Suprapubic skin (tissue), 4 donors: Measurements from ENCODE around the gene SFSWAP. TPM values are rescaled to one million over a fixed set of nuclear protein-coding genes. Genes with fewer than 3 reads are reported as not detected.

ENCODE experiments used
- DNase-seq, 2 donors: peaks; one replicate each; pipeline ENCODE4 v3.0.0-alpha.2; 2019; ENCODE audit warnings: low spot score in 2 of 2
- H3K27ac ChIP-seq: fragments of 200-600 bp; sonication (generic); one replicate; pipeline ENCODE4 v1.5.1; 2019
- H3K27me3 ChIP-seq: fragments of 200-600 bp; sonication (generic); one replicate; pipeline ENCODE4 v1.5.1; 2019
- H3K36me3 ChIP-seq: fragments of 200-600 bp; sonication (generic); one replicate; pipeline ENCODE4 v1.5.1; 2019
- H3K4me1 ChIP-seq: fragments of 200-600 bp; sonication (generic); one replicate; pipeline ENCODE4 v1.5.1; 2019
- H3K4me3 ChIP-seq: fragments of 200-600 bp; sonication (generic); one replicate; pipeline ENCODE4 v1.5.1; 2019; ENCODE audit warnings: mild to moderate bottlenecking
- H3K9me3 ChIP-seq: fragments of 200-600 bp; sonication (generic); one replicate; pipeline ENCODE4 v1.5.1; 2019
- EP300 ChIP-seq: sonication (generic); formaldehyde crosslinking; IDR thresholded peaks from one replicate; pipeline ENCODE4 v1.6.1; 2017; ENCODE audit warnings: antibody characterized with exemption
- POLR2A ChIP-seq, 2 donors: fragments of 450-650 bp; IDR thresholded peaks; one replicate each; pipeline ENCODE4 v1.6.1; 2017; ENCODE audit warnings: antibody characterized with exemption in 2 of 2, mild to moderate bottlenecking in 2 of 2, moderate library complexity in 2 of 2
- POLR2AphosphoS5 ChIP-seq, 3 donors: sonication (generic); formaldehyde crosslinking; IDR thresholded peaks; one replicate each; pipeline ENCODE4 v1.6.1; 2017; ENCODE audit warnings: antibody characterized with exemption in 3 of 3
- WGBS: methylation state at CpG from one replicate; pipeline ENCODE4 v1.1.5; 2018; 5-methylcytosine and 5-hydroxymethylcytosine counted together
- total RNA-seq, 4 donors: library from RNA; depleted of rRNA; stranded (reverse); fragments of >200 nt; gene quantifications; one replicate each; pipeline ENCODE4 v1.1.0, GENCODE V29; 2016
- TF ChIP-seq, protein P1 (sequence below), 2 donors: fragments of 200-600 bp in 1 of 2; fragments of 450-650 bp in 1 of 2; sonication (generic) in 1 of 2; IDR thresholded peaks; one replicate each; pipeline ENCODE4 v1.5.1; 2016 to 2019; ENCODE audit warnings: antibody characterized with exemption in 2 of 2, mild to moderate bottlenecking in 1 of 2, moderate library complexity in 1 of 2

The SFSWAP gene
- total RNA-seq, 4 donors from 2014 or later = 41.3 to 107 (median 49.9) TPM

DNA sequence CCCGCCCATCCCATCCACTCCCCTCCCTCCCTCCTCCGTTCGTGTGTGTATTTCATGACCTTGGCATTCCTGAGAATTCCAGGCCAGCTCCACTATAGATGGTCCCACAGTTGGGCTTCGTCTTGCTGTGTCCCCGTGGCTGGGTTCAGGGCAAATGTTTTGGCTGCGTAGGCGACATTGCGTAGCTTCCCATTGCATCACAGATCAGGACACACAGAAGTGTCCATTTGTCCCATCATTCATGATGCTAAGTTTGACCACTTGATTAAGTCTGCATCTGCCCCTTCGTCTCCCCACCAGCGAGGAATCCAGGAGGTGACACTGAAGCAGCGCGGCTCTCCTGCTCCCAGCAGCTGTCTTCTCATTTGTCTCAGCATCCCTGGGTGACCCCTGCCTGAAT lies 78.7 kb downstream of the SFSWAP start:
- TF ChIP-seq EP300 (no peak), POLR2AphosphoS5 (IDR thresholded peaks at IDR 0.05) (no peak), POLR2A (IDR thresholded peaks at IDR 0.05) (no peak)
- TF ChIP-seq, protein P1, sequence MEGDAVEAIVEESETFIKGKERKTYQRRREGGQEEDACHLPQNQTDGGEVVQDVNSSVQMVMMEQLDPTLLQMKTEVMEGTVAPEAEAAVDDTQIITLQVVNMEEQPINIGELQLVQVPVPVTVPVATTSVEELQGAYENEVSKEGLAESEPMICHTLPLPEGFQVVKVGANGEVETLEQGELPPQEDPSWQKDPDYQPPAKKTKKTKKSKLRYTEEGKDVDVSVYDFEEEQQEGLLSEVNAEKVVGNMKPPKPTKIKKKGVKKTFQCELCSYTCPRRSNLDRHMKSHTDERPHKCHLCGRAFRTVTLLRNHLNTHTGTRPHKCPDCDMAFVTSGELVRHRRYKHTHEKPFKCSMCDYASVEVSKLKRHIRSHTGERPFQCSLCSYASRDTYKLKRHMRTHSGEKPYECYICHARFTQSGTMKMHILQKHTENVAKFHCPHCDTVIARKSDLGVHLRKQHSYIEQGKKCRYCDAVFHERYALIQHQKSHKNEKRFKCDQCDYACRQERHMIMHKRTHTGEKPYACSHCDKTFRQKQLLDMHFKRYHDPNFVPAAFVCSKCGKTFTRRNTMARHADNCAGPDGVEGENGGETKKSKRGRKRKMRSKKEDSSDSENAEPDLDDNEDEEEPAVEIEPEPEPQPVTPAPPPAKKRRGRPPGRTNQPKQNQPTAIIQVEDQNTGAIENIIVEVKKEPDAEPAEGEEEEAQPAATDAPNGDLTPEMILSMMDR (IDR thresholded peaks at IDR 0.05) = no peak
- H3K9me3 ChIP-seq = no peaks in the 10 kb centered on the region
- H3K4me3 ChIP-seq = no peak overlapping the region
- no peaks in the 10 kb centered on the region for H3K4me1 ChIP-seq
- H3K27me3 ChIP-seq = no peaks in the 10 kb centered on the region
- no peak overlapping the region for H3K27ac ChIP-seq
- DNase-seq = no peak
- 96% methylated on average over 12 of the region's 12 CpGs for WGBS
- peaks cover 90% of the 10 kb centered on the region for H3K36me3 ChIP-seq

DNA sequence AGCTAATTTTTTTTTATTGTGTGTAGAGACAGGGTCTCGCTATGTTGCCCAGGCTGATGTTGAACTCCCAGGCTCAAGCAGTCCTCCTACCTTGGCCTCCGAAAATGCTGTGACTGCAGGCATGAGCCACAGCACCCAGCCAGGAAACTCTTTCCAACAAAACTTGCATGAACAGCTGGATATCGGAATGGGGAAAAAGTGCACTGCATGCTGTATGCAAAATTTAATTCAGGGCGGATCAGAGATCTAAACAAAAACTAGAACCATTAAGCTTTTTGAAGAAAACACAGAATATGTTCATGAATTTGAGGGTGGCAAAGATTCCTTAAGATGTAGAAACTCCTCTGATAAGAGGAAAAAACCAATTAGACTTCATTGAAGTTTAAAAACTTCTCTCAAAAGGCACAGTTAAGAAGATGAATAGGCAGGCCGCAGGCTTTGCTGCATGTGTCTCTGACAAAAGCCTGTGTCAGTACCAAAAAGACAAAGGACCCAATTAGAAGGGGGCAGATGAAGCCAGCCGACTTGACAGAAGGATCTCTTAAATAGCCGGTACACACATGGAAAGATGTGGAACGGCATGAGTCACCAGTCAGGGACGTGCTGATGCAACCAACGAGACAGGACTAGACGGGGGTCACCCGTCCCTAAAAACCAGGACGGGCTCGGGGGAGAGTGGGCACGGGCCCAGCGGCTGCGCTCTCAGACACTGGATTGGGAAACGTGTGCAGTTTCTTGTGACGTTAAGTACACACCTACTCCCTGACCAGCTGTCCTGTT lies 82.5 kb downstream of the SFSWAP start:
- no peak overlapping the region for H3K4me3 ChIP-seq

DNA sequence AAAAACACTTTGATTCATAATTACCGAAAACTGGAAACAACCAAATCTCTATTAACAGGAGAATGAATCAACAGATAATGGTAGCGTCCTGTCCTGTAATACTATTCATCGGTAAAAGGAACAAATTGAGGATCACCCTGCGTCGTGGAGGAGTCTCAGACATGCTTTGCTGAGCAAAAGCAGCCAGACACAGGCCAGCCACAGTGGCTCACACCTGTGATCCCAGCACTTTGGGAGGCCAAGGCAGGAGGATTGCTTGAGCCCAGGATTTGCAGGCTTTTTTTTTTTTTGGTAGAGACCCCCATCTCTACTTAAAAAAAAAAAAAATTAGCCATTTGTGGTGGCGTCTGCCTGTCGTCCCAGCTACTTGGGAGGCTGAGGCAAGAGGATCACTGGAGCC lies 83.2 kb downstream of the SFSWAP start:
- peaks cover 11% of the 10 kb centered on the region for H3K4me1 ChIP-seq
- 93% methylated on average over 7 of the region's 7 CpGs for WGBS
- H3K36me3 ChIP-seq = peaks cover 77% of the 10 kb centered on the region
- no peaks in the 10 kb centered on the region for H3K9me3 ChIP-seq
- H3K27me3 ChIP-seq = no peaks in the 10 kb centered on the region
- no peak for DNase-seq
- no peak overlapping the region for H3K27ac ChIP-seq
- no peak overlapping the region for H3K4me3 ChIP-seq
- TF ChIP-seq, protein P1 (IDR thresholded peaks at IDR 0.05) = no peak
- TF ChIP-seq EP300 (no peak), POLR2AphosphoS5 (IDR thresholded peaks at IDR 0.05) (no peak), POLR2A (IDR thresholded peaks at IDR 0.05) (no peak)

More for the DNA sequence above, 82.5 kb downstream of the SFSWAP start:
- H3K27ac ChIP-seq = no peak overlapping the region
- WGBS = 82% methylated on average over 19 of the region's 19 CpGs
- TF ChIP-seq POLR2AphosphoS5 (IDR thresholded peaks at IDR 0.05) (no peak), POLR2A (IDR thresholded peaks at IDR 0.05) (no peak), EP300 (no peak)
- DNase-seq = no peak
- peaks cover 77% of the 10 kb centered on the region for H3K36me3 ChIP-seq
- H3K9me3 ChIP-seq = no peaks in the 10 kb centered on the region
- peaks cover 11% of the 10 kb centered on the region for H3K4me1 ChIP-seq
- no peaks in the 10 kb centered on the region for H3K27me3 ChIP-seq

DNA sequence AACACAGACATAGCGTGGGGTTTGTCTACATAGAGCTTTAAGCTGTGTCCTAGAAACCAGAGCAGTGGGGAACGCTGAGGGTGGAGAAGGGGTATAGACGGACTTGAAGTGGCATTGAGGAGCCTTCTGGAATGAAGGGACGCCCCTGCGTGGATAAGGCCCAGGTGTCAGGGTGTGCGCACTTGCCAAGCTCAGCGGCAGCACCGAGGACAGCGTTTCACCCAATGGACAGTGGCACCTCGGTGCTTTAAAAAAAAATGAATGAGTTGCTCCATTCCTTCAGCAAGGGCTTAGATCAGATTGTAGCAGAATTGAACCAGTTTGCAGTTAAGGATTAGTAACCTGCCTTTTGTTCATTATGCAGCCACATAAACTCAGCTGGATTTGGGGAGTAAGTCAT lies 83.7 kb downstream of the SFSWAP start:
- TF ChIP-seq, protein P1 (IDR thresholded peaks at IDR 0.05) = no peak
- TF ChIP-seq POLR2A (IDR thresholded peaks at IDR 0.05) (no peak), POLR2AphosphoS5 (IDR thresholded peaks at IDR 0.05) (no peak), EP300 (no peak)
- H3K4me1 ChIP-seq = peaks cover 11% of the 10 kb centered on the region
- no peak overlapping the region for H3K27ac ChIP-seq
- H3K36me3 ChIP-seq = peaks cover 77% of the 10 kb centered on the region
- H3K27me3 ChIP-seq = no peaks in the 10 kb centered on the region
- no peak for DNase-seq
- no peaks in the 10 kb centered on the region for H3K9me3 ChIP-seq
- WGBS = 79% methylated on average over 10 of the region's 10 CpGs
- no peak overlapping the region for H3K4me3 ChIP-seq

DNA sequence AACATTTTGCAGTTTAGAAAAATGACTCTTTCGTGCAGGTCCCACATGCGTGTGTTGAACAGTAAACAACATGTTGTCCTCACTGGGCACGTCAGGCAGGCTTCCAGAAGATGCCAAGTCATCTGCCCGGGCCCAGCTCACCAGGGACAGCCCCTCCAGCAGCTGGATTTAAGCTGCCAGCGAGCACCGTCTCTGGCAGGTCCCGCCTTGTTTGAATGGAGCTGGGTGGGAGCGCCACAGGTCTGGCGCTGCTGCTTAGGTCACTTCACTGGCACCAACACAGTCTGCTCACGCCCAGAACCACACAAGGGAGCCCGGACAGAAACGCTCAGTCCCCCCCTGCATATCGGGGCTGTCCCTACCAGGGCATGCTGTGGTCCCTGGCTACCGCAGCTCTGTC lies 84.2 kb downstream of the SFSWAP start:
- Histone ChIP-seq H3K4me3 (no peak overlapping the region), H3K27me3 (no peaks in the 10 kb centered on the region), H3K27ac (no peak overlapping the region), H3K4me1 (peaks cover 11% of the 10 kb centered on the region), H3K9me3 (no peaks in the 10 kb centered on the region), H3K36me3 (peaks cover 77% of the 10 kb centered on the region)
- WGBS = 48% methylated on average over 11 of the region's 14 CpGs
- DNase-seq = no peak
- TF ChIP-seq EP300 (no peak), POLR2AphosphoS5 (IDR thresholded peaks at IDR 0.05) (no peak), POLR2A (IDR thresholded peaks at IDR 0.05) (no peak)
- TF ChIP-seq, protein P1 (IDR thresholded peaks at IDR 0.05) = no peak
